Measurements from ENCODE around the gene RHOJ. TPM values are rescaled to one million over a fixed set of nuclear protein-coding genes. Genes with fewer than 3 reads are reported as not detected.

RHOJ gene
- polyA plus RNA-seq, 3 donors = not detected

- Histone ChIP-seq H3K27me3 (ENCODE audit: control insufficient read depth in 2 of 2, insufficient read depth in 2 of 2, low read length in 2 of 2) (no peaks in the 10 kb centered on the region), H3K4me2 (replicated peaks; ENCODE audit: extremely low read depth, low read length, poor library complexity, severe bottlenecking) (no peak overlapping the region), H4K20me1 (ENCODE audit: insufficient read depth, low read length) (no peaks in the 10 kb centered on the region), H3K9me3 (replicated peaks in 1 of 2; ENCODE audit: control insufficient read depth in 1 of 2, insufficient read depth in 1 of 2, low read length in 2 of 2) (no peaks in the 10 kb centered on the region), H3K79me2 (ENCODE audit: insufficient read depth, low read length) (no peaks in the 10 kb centered on the region), H2AFZ (ENCODE audit: insufficient read depth, low read depth, low read length, poor library complexity, severe bottlenecking) (no peak overlapping the region), H3K27ac (ENCODE audit: low read depth in 1 of 2, low read length in 2 of 2) (no peak overlapping the region), H3K36me3 (replicated peaks in 1 of 2; ENCODE audit: control insufficient read depth in 1 of 2, insufficient read depth in 2 of 2, low read length in 2 of 2) (no peaks in the 10 kb centered on the region), H3K9ac (ENCODE audit: insufficient read depth, low read length, poor library complexity, severe bottlenecking) (no peak overlapping the region), H3K4me1 (ENCODE audit: control insufficient read depth in 1 of 2, insufficient read depth in 2 of 2, low read length in 2 of 2) (no peaks in the 10 kb centered on the region), H3K4me3 (replicated peaks in 1 of 3; ENCODE audit: low read depth in 2 of 3, low read length in 3 of 3) (no peak overlapping the region)
- Mint-ChIP-seq H3K4me1 (no peaks in the 10 kb centered on the region), H3K36me3 (no peaks in the 10 kb centered on the region), H3K27ac (no peak overlapping the region), H3K27me3 (ENCODE audit: low read depth in 3 of 3) (peaks cover 0 to 6% (median 3%) of the 10 kb centered on the region in 3 donors), H3K4me3 (no peak overlapping the region), H3K9me3 (peaks cover 0 to 2% (median 0%) of the 10 kb centered on the region in 7 donors)
- 73% methylated on average over 2 of the region's 4 CpGs for WGBS (ENCODE audit: insufficient coverage)
- no peak for DNase-seq
- intact Hi-C loops (cut with micrococcal nuclease) = no loop called here
- TF ChIP-seq, protein P1, sequence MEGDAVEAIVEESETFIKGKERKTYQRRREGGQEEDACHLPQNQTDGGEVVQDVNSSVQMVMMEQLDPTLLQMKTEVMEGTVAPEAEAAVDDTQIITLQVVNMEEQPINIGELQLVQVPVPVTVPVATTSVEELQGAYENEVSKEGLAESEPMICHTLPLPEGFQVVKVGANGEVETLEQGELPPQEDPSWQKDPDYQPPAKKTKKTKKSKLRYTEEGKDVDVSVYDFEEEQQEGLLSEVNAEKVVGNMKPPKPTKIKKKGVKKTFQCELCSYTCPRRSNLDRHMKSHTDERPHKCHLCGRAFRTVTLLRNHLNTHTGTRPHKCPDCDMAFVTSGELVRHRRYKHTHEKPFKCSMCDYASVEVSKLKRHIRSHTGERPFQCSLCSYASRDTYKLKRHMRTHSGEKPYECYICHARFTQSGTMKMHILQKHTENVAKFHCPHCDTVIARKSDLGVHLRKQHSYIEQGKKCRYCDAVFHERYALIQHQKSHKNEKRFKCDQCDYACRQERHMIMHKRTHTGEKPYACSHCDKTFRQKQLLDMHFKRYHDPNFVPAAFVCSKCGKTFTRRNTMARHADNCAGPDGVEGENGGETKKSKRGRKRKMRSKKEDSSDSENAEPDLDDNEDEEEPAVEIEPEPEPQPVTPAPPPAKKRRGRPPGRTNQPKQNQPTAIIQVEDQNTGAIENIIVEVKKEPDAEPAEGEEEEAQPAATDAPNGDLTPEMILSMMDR (IDR thresholded peaks at IDR 0.05) = no peak
These were observed 71.8 kb downstream of the RHOJ start for GRCh38 chr14:63276016-63276415.

DNA sequence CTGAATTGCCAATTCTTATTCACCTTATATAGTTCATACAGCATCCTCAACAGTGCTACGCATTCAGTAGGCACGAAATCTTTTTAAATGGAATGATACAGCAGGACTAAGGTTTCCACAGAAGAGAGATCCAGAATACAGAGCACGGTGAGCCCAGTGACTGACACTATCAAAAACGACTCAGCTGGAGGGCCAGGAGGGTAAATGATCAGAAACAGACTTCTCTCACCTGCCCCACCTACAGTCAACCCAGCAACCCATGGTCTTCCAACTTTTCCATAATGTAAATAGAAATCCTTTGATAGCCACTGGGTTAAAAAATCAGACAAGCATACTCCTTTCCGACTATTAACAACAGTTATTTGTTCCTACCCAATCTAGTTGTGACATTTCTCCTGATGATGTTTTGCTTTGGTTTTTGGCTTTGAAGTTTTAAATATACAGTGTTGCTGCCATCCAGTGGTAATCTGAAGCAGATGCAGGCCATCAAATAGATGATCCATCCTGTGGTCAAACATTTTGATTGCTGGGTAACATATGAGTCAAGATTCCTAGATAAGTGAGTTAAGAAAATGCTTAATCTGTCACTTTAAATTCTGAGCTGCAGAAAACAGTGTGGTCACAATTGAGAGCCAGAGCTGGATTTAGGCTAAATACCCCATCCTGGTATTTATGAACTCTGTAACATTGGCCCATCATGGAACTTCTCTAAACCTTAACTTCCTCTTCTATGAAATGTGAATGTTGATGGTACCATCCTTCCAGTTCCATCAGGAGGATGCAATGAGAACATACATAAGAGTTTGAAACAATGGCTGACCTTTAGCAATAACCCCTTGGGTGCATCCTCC lies 72.5 kb downstream of the RHOJ start:
- Histone ChIP-seq H3K4me1 (ENCODE audit: control insufficient read depth in 1 of 2, insufficient read depth in 2 of 2, low read length in 2 of 2) (no peaks in the 10 kb centered on the region), H3K27ac (ENCODE audit: low read depth in 1 of 2, low read length in 2 of 2) (no peak overlapping the region), H3K9me3 (replicated peaks in 1 of 2; ENCODE audit: control insufficient read depth in 1 of 2, insufficient read depth in 1 of 2, low read length in 2 of 2) (no peaks in the 10 kb centered on the region), H3K4me2 (replicated peaks; ENCODE audit: extremely low read depth, low read length, poor library complexity, severe bottlenecking) (no peak overlapping the region), H3K4me3 (replicated peaks in 1 of 3; ENCODE audit: low read depth in 2 of 3, low read length in 3 of 3) (no peak overlapping the region), H3K36me3 (replicated peaks in 1 of 2; ENCODE audit: control insufficient read depth in 1 of 2, insufficient read depth in 2 of 2, low read length in 2 of 2) (no peaks in the 10 kb centered on the region), H3K79me2 (ENCODE audit: insufficient read depth, low read length) (no peaks in the 10 kb centered on the region), H4K20me1 (ENCODE audit: insufficient read depth, low read length) (no peaks in the 10 kb centered on the region), H3K9ac (ENCODE audit: insufficient read depth, low read length, poor library complexity, severe bottlenecking) (no peak overlapping the region), H3K27me3 (ENCODE audit: control insufficient read depth in 2 of 2, insufficient read depth in 2 of 2, low read length in 2 of 2) (no peaks in the 10 kb centered on the region), H2AFZ (ENCODE audit: insufficient read depth, low read depth, low read length, poor library complexity, severe bottlenecking) (no peak overlapping the region)
- intact Hi-C loops (cut with micrococcal nuclease) = no loop called here
- 90% methylated on average over 2 of the region's 5 CpGs for WGBS (ENCODE audit: insufficient coverage)
- no peaks in the 10 kb centered on the region for H3K36me3 Mint-ChIP-seq
- H3K4me3 Mint-ChIP-seq = no peak overlapping the region
- no peak overlapping the region for H3K27ac Mint-ChIP-seq
- TF ChIP-seq, protein P1 (IDR thresholded peaks at IDR 0.05) = peak; percentile 51
- DNase-seq = no peak
- peaks cover 0 to 2% (median 0%) of the 10 kb centered on the region in 7 donors for H3K9me3 Mint-ChIP-seq
- peaks cover 0 to 5% (median 5%) of the 10 kb centered on the region in 3 donors for H3K27me3 Mint-ChIP-seq (ENCODE audit: low read depth in 3 of 3)
- H3K4me1 Mint-ChIP-seq = no peaks in the 10 kb centered on the region

All from CD14-positive monocyte (primary cell).